ENCODE data around the gene USP24. TPM values are rescaled to one million over a fixed set of nuclear protein-coding genes. Genes with fewer than 3 reads are reported as not detected.
"Not testable (repeated sequence)": the region's sequence is repeated elsewhere in the genome, so short reads cannot be mapped to it uniquely, and the experiment has no call there.

The USP24 gene
- total RNA-seq, 2 experiments from 2014 or later, result 37.1 to 39.7 TPM

DNA sequence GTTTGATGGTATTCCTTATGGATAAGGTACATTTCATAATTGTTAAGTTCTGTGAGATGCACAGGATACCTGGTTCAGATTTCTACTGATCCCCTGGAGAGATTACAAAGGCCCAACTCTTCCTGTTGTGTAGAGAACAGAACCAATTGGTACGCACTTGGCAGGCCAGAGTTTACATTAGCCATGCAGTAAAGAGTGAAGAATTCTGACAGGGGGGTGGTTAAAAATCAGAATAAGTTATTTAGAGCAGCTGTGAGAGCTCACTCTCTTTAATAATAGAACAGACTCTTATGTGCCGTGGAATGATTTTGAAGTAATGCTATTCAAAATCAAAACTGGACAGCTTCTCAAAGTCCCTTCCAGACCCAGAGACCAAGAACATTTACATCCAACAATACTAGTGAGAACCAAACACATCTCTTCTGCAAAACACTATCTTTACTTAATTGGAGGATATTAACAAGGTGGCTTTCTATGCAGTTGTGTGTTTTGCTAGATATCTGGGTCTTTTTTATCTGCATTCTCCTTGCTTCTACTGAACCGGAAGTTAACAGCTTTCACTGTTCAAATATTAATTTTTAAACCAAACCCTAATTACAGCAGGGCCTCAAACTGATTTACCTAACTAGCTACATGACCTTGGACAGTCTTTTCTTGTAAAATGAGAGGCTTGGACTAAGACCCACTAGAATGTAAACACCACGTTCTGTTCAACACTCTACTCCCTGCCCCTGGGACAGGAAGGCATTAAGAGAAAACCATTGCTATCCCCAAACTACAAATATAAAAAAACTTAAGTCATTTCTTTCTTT is 4.0 kb downstream of the USP24 start:
- Mint-ChIP-seq H3K4me1 (ENCODE audit: low read depth) (peaks cover 52% of the 10 kb centered on the region), H3K36me3 (ENCODE audit: low read depth) (peaks cover 21% of the 10 kb centered on the region), H3K4me3 (peak overlapping the region; percentile 43), H3K9me3 (no peaks in the 10 kb centered on the region), H3K27me3 (ENCODE audit: low read depth) (no peaks in the 10 kb centered on the region), H3K27ac (no peak overlapping the region)
- no peak for DNase-seq
- CTCF ChIA-PET, result interaction anchor here (0.8 to 1.6 kb wide), 2 partner anchors 11 to 67 kb away, joined by 4 to 5 read pairs; no protein-coding TSS in a partner anchor
- intact Hi-C loops (cut with micrococcal nuclease), result loop anchor here (1.0 to 10.0 kb wide), 3 partner anchors 11 to 926 kb away; no protein-coding TSS in a partner anchor

GRCh38 chr1:55209247-55209646 is 5.9 kb downstream of the USP24 start:
- Mint-ChIP-seq H3K36me3 (ENCODE audit: low read depth) (peaks cover 15% of the 10 kb centered on the region), H3K4me1 (ENCODE audit: low read depth) (peaks cover 63% of the 10 kb centered on the region), H3K27ac (peak overlapping the region; percentile 33), H3K27me3 (ENCODE audit: low read depth) (no peaks in the 10 kb centered on the region), H3K4me3 (no peak overlapping the region), H3K9me3 (no peaks in the 10 kb centered on the region)
- intact Hi-C loops (cut with micrococcal nuclease), result no loop called here
- no peak for DNase-seq
- CTCF ChIA-PET, result interaction anchor here (0.7 to 1.7 kb wide), 12 partner anchors 9 to 1324 kb away, joined by 3 to 6 read pairs (median 4); no protein-coding TSS in a partner anchor

DNA sequence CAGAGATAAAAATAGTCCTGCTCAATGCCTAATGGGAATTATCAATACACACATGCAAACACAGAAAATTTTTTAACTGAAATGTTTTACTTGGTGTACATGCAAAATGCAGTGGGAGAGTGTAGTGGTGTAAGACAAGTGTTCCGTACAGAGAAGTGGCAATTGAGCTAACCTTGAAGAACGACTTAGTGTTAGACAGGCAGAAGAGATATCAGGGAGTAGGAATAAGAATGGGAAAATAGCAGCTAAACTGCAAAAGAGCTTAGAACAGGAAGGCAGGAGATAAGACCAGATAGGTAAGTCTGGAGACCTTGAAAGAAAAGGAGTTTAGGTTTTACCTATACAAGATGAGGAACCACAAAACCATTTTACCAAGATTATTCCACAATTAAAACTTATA is 9.0 kb downstream of the USP24 start:
- no peaks in the 10 kb centered on the region for H3K9me3 Mint-ChIP-seq
- peaks cover 74% of the 10 kb centered on the region for H3K4me1 Mint-ChIP-seq (ENCODE audit: low read depth)
- no peak for DNase-seq
- peaks cover 10% of the 10 kb centered on the region for H3K36me3 Mint-ChIP-seq (ENCODE audit: low read depth)
- no peak overlapping the region for H3K27ac Mint-ChIP-seq
- intact Hi-C loops (cut with micrococcal nuclease), result no loop called here
- CTCF ChIA-PET, result interaction anchor here (1.7 to 1.8 kb wide), 2 partner anchors 16 to 63 kb away, joined by 4 to 6 read pairs; no protein-coding TSS in a partner anchor
- no peaks in the 10 kb centered on the region for H3K27me3 Mint-ChIP-seq (ENCODE audit: low read depth)
- H3K4me3 Mint-ChIP-seq, result no peak overlapping the region

- Mint-ChIP-seq H3K9me3 (no peaks in the 10 kb centered on the region), H3K27ac (no peak overlapping the region), H3K4me3 (no peak overlapping the region), H3K4me1 (ENCODE audit: low read depth) (peaks cover 70% of the 10 kb centered on the region), H3K36me3 (ENCODE audit: low read depth) (peaks cover 16% of the 10 kb centered on the region), H3K27me3 (ENCODE audit: low read depth) (no peaks in the 10 kb centered on the region)
- CTCF ChIA-PET, result interaction anchor here (0.9 to 1.8 kb wide), 3 partner anchors 8 to 61 kb away, joined by 3 to 6 read pairs (median 4); no protein-coding TSS in a partner anchor
- intact Hi-C loops (cut with micrococcal nuclease), result no loop called here
- DNase-seq, result no peak
Measured at GRCh38 chr1:55204997-55205396, 10.2 kb downstream of the USP24 start.

DNA sequence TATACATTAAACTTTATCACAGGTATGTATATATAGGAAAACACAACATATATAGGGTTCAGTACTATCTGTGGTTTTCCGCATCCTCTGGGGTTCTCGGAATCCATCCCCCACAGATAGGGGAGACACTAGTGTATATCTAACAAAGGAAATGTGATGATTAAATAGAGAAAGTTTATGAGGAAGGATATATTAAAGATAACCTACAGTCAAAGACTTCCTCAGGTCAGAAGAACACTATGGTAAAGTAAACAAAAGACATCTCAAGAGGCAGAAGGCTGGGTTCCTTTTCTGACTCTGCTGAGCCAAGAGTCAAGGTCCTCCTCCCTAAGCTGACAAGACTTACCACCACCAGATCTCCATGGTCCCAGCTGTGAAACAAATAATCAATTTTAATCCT is 12.1 kb downstream of the USP24 start:
- DNase-seq, result no peak
- CTCF ChIA-PET, result no interaction called here
- Mint-ChIP-seq H3K4me3 (no peak overlapping the region), H3K4me1 (ENCODE audit: low read depth) (peaks cover 69% of the 10 kb centered on the region), H3K27me3 (ENCODE audit: low read depth) (no peaks in the 10 kb centered on the region), H3K9me3 (no peaks in the 10 kb centered on the region), H3K27ac (no peak overlapping the region), H3K36me3 (ENCODE audit: low read depth) (peaks cover 20% of the 10 kb centered on the region)
- intact Hi-C loops (cut with micrococcal nuclease), result no loop called here

DNA sequence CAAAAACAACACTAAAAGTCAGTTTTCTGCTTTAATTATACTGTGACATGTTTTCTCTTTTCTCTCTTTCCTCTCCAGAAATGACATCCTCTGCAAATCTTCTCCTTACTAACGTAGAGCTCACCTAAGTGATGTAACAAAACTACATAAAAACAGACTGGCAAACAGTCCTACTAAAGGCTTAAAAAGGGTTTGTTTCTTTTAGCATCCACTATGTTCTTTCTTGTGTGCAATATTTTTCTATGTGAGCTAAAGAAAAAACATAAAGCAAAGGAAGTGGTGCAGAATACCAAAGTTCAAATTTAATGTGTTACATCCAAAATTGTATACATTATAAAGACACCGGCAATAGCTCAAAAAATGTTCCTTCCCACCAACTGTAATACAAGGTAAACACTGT is 14.5 kb downstream of the USP24 start:
- peaks cover 77% of the 10 kb centered on the region for H3K4me1 Mint-ChIP-seq (ENCODE audit: low read depth)

GRCh38 chr1:55199735-55200134 is 15.4 kb downstream of the USP24 start:
- H3K27me3 Mint-ChIP-seq (ENCODE audit: low read depth); H3K4me3 Mint-ChIP-seq; DNase-seq; H3K27ac Mint-ChIP-seq; H3K9me3 Mint-ChIP-seq: not testable (repeated sequence)
- intact Hi-C loops (cut with micrococcal nuclease), result loop anchor here (1.0 kb wide), 1 partner anchor 12 kb away; no protein-coding TSS in a partner anchor
- CTCF ChIA-PET, result interaction anchor here (1.2 to 1.3 kb wide), 2 partner anchors 12 to 79 kb away, joined by 3 to 4 read pairs; no protein-coding TSS in a partner anchor
- H3K4me1 Mint-ChIP-seq (ENCODE audit: low read depth), result peaks cover 81% of the 10 kb centered on the region
- peaks cover 22% of the 10 kb centered on the region for H3K36me3 Mint-ChIP-seq (ENCODE audit: low read depth)

More for the DNA sequence above, 14.5 kb downstream of the USP24 start:
- Mint-ChIP-seq H3K36me3 (ENCODE audit: low read depth) (peaks cover 19% of the 10 kb centered on the region), H3K27me3 (ENCODE audit: low read depth) (no peaks in the 10 kb centered on the region), H3K4me3 (no peak overlapping the region), H3K9me3 (no peaks in the 10 kb centered on the region), H3K27ac (no peak overlapping the region)
- intact Hi-C loops (cut with micrococcal nuclease), result loop anchor here (1.0 kb wide), 1 partner anchor 11 kb away; no protein-coding TSS in a partner anchor
- CTCF ChIA-PET, result interaction anchor here (0.7 to 1.3 kb wide), 4 partner anchors 9 to 99 kb away, joined by 3 to 6 read pairs (median 4); no protein-coding TSS in a partner anchor
- no peak for DNase-seq

- H3K36me3 Mint-ChIP-seq (ENCODE audit: low read depth), result peaks cover 22% of the 10 kb centered on the region
Measured at GRCh38 chr1:55198044-55198443, 17.1 kb downstream of the USP24 start.

DNA sequence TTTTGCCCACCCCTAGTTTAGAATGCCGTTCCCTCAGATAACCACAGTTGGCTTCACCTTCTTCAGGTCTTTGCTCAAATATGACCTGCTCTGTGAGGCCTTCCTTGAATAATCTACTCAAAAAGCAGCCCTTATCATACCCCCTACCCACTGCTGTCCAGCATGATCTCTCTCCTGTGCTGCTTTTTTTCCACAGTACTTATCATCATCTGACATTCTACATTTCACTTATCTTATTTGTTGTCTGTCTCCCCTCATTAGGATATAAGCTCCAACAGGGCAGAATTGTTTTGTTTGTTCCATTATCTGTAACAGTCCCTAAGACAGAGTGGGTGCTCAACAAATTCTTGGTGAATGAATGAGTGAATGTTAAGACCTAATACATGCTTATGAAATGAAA is 18.1 kb downstream of the USP24 start:
- peaks cover 66% of the 10 kb centered on the region for H3K4me1 Mint-ChIP-seq (ENCODE audit: low read depth)
- no peaks in the 10 kb centered on the region for H3K27me3 Mint-ChIP-seq (ENCODE audit: low read depth)
- CTCF ChIA-PET, result interaction anchor here (0.7 to 1.4 kb wide), 3 partner anchors 12 to 86 kb away, joined by 3 read pairs; no protein-coding TSS in a partner anchor
- H3K27ac Mint-ChIP-seq, result no peak overlapping the region
- no peak for DNase-seq
- intact Hi-C loops (cut with micrococcal nuclease), result no loop called here
- H3K9me3 Mint-ChIP-seq, result no peaks in the 10 kb centered on the region
- H3K36me3 Mint-ChIP-seq (ENCODE audit: low read depth), result peaks cover 21% of the 10 kb centered on the region
- H3K4me3 Mint-ChIP-seq, result no peak overlapping the region

More at GRCh38 chr1:55198044-55198443, 17.1 kb downstream of the USP24 start:
- no peak overlapping the region for H3K4me3 Mint-ChIP-seq
- CTCF ChIA-PET, result interaction anchor here (0.6 to 1.4 kb wide), 3 partner anchors 9 to 85 kb away, joined by 3 to 4 read pairs (median 3); no protein-coding TSS in a partner anchor
- peaks cover 72% of the 10 kb centered on the region for H3K4me1 Mint-ChIP-seq (ENCODE audit: low read depth)
- no peak for DNase-seq
- intact Hi-C loops (cut with micrococcal nuclease), result no loop called here
- no peak overlapping the region for H3K27ac Mint-ChIP-seq
- H3K9me3 Mint-ChIP-seq, result no peaks in the 10 kb centered on the region
- no peaks in the 10 kb centered on the region for H3K27me3 Mint-ChIP-seq (ENCODE audit: low read depth)

- no peaks in the 10 kb centered on the region for H3K9me3 Mint-ChIP-seq
- H3K36me3 Mint-ChIP-seq (ENCODE audit: low read depth), result peaks cover 20% of the 10 kb centered on the region
- H3K27me3 Mint-ChIP-seq (ENCODE audit: low read depth), result no peaks in the 10 kb centered on the region
- DNase-seq, result no peak
- intact Hi-C loops (cut with micrococcal nuclease), result loop anchor here (1.0 kb wide), 1 partner anchor 9 kb away; no protein-coding TSS in a partner anchor
- no peak overlapping the region for H3K4me3 Mint-ChIP-seq
- CTCF ChIA-PET, result interaction anchor here (0.7 to 0.8 kb wide), 2 partner anchors 13 to 17 kb away, joined by 3 read pairs; no protein-coding TSS in a partner anchor
- peak overlapping the region; percentile 76 for H3K27ac Mint-ChIP-seq
- H3K4me1 Mint-ChIP-seq (ENCODE audit: low read depth), result peaks cover 61% of the 10 kb centered on the region
Measured at GRCh38 chr1:55196433-55197035, 18.6 kb downstream of the USP24 start.

GRCh38 chr1:55195521-55196233 is 19.5 kb downstream of the USP24 start:
- peak overlapping the region; percentile 76 for H3K27ac Mint-ChIP-seq
- intact Hi-C loops (cut with micrococcal nuclease), result loop anchor here (1.0 kb wide), 1 partner anchor 8 kb away; no protein-coding TSS in a partner anchor
- CTCF ChIA-PET, result interaction anchor here (1.0 to 1.1 kb wide), 2 partner anchors 32 to 34 kb away, joined by 3 to 5 read pairs; no protein-coding TSS in a partner anchor
- no peaks in the 10 kb centered on the region for H3K9me3 Mint-ChIP-seq
- peaks cover 14% of the 10 kb centered on the region for H3K36me3 Mint-ChIP-seq (ENCODE audit: low read depth)
- peaks cover 53% of the 10 kb centered on the region for H3K4me1 Mint-ChIP-seq (ENCODE audit: low read depth)
- H3K27me3 Mint-ChIP-seq (ENCODE audit: low read depth), result no peaks in the 10 kb centered on the region
- H3K4me3 Mint-ChIP-seq, result no peak overlapping the region
- DNase-seq, result no peak

Measured in activated naive CD4-positive, alpha-beta T cell treated with anti-CD3 and anti-CD28 coated beads for 36 hours (primary cell).